Stimulated activated CD4-positive, alpha-beta T cell treated with anti-CD3 and anti-CD28 coated beads, Interleukin-12 subunit alpha, Interleukin-12 subunit beta, amount 100 ng/mL, for 48 hours (primary cell): Measurements from ENCODE around the gene NT5DC3.
"Not testable (repeated sequence)": the region's sequence is repeated elsewhere in the genome, so short reads cannot be mapped to it uniquely, and the experiment has no call there.

Source experiments
- DNase-seq, 3 donors: peaks; one replicate each; pipeline ENCODE4 v3.0.0-alpha.2; 2020; ENCODE audit warnings: low read depth in 2 of 3, low spot score in 1 of 3

NT5DC3 gene

DNA sequence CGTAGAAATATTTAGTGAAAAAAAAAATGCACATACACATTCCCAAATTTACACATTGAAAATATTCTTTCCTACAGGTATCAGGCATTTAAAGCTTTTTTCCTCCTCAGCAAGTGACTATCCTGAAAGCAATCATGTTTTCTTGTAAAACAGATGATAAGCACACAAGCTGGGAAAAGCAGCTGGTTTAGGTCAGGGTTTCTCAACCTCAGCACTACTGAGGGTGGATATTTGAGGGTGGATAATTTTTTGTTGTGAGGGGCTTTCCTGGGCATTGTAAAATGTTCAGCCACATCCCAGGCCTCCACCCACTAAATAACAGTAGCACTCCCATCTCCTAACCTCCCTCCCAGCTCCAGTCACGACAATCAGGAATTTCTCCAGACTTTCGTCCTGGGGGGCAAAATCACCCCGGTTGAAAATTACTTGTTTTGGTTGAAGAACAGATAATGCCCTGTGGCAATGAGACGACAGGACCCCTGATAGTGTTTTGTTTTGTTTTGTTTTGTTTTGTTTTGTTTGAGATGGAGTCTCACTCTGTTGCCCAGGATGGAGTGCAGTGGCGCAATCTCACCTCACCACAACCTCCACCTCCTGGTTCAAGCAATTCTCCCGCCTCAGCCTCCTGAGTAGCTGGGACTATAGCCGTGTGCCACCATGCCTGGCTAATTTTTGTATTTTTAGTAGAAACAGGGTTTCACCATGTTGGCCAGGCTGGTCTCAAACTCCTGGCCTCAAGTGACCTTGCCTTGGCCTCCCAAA is 15.0 kb upstream of the NT5DC3 start:
- DNase-seq = no peak

DNA sequence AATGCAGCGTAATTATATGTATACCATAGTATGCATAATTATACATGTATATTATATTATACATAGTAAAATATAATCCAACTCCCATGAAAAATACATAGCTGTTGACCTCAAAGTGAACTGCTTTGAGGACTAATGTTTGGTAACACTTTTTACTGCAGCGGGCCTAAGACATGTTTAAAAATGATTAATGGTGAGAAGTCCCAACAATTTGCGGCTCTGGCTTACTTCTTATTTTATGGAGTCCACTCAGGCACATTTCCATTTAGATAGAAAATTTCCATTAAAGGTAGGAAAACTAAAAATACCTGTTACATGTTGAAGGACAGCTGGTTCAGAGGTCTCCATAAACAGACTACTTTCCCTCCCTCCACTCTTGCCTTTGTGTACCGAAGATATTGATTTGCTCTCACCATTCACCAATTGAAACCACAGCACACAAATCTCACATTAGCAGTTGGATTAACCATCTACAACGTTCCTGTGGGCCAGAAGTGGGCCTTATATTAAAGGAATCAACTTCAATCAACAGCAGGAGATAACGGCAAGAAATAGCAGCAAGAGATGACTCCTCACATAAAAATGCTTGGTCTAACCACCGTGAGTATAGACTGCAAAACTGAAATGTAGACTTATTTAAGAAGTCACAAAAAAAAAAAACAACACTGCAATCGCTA is 14.1 kb upstream of the NT5DC3 start:
- DNase-seq = no peak

DNA sequence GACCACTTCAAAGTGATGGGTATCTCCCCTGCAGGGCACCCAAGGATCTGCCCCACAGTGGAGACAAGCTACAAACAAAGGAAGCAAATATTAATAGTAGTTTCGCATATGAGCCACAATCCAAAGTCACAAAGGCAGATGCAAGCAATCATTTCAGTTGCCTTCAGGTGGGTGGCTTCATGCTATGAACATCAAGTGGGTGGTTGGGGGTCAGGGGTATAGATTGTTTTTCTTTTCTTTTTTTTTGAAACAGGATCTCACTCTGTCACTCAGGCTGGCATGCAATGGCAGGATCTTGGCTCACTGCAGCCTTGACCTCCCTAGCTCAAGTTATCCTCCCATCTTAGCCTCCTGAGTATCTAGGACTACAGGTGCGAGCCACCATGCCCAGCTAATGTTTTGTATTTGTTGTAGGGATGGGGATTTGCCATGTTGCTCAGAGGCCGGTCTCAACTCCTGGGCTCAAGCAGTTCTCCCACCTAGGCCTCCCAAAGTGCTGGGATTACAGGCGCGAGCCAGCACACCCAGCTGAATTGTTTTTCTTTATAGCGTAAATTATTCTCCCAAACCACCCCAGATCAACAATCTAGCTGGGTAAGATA is 13.4 kb upstream of the NT5DC3 start:
- no peak for DNase-seq

DNA sequence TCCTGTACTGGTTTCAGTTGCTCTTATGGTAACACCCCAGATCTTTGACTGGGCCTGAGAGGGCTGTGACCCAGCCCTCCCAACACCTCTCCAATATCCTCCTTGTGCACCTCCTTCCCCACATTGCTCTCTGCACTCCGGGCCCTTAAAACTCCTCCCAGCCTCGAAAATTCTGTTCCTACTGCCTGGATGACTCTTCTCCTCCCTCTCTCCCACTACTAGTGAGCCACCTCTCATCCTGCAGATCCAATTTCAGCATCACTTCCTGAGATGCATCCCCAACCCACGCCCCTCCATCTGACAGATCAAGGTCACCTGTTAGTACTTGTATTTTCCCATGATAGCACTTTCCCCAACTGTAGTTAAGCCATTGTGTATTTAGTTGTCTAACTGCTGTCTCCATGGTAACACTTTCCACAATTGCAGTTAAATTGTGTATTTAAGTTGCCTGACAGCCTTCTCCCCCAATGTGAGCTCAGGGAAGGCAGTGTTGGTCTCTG is 11.5 kb upstream of the NT5DC3 start:
- no peak for DNase-seq

DNA sequence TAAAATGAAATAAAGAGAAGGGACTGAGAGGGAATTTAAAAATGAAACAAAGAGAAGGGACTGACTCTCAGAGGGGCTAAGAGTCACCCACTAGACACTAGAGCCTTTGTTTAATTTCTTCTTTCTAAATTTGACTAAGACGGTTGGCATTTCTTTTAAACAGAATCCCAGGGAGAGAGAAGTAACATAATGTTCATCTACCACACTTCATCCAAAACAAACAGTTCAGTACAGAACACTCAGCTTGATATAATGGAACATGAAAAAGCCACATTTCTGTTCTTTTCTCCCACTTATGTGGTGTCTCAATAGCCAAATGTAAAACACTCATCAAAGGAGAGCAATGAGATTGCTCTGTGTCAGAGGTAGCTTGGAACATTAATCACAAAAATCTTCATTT is 10.1 kb upstream of the NT5DC3 start:
- DNase-seq = no peak

DNA sequence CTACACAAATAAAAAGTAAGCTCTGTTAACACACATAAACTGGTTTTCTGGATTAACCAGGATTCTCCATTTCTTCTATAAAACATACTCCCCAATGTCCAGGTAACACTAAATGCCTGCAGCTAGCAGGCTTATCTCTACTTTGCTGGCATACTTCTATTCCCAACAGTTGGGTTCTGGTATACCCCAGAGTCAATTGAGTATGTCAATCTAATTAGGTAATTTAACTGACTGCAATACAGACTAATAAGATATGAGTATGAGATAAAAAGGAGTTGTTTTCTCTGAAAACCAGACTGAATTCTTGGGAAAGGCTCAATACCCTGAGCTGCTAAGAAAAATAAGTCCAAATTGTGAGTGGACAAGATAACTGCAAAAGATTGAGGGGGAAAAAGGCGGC is 9.4 kb upstream of the NT5DC3 start:
- DNase-seq = no peak

DNA sequence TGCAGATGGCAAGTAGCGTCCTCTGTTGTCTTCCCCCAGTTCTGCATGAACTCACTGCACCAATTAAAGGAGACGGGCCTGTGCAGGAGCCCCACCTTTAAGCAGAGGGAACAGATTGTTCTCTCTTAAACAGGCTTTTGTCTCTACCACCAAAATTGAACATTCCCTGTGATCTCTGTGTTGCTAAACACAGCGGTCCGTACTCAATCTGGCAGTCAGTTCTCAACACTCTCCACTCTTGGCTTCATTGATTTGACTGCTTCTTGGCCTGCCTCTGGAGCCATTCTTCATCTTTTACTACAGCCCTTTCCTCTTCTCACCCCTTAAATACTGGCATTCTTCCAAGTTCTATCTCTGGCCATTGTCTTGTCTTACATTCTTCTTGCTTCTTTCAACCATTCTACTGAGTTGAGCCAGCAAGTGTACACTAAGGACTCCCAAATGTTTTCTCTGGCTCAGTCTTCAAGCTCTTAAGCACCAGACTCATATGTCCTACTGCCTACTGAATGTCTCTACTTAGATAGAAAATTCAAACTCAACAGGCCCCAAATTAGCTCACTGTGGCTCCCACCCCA is 8.0 kb upstream of the NT5DC3 start:
- DNase-seq = no peak

DNA sequence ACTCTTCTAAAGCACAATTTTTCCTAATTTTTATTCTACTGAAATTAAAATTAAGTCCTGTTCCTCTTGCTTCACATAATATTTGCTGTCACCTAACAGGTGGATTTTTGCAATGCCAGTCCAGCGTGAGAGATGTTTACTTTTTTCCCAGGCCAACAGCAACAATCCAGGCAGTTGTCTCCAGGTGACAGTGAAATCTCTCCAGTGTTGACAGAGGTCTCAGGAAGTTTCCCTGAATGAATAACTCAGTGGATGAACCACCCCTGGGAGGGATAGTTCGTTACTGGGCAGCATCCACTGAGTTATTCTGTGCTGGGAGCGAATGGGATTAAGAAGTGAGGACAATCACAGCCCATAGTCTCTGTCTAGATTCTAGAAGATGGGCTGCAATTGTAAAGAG is 7.1 kb upstream of the NT5DC3 start:
- DNase-seq = no peak

DNA sequence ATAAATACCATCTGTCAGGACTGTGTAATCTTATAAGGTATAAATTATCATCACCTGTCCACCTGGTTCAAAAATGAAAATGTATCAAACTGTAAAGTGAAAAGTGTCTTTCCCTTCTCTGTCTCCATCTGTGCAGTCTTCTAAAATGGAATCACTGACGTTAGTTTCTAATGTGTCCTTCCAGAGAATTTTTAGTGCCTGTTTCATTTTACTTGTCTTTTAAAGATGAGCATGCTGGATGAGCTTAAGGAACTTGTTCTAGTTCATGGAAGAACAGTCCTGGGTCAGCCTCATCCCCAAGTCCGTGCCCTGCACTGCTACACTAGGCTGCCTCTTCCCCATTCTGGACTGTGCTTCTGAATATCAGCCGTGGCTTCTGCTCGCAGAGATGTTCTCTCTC is 5.4 kb upstream of the NT5DC3 start:
- no peak for DNase-seq

DNA sequence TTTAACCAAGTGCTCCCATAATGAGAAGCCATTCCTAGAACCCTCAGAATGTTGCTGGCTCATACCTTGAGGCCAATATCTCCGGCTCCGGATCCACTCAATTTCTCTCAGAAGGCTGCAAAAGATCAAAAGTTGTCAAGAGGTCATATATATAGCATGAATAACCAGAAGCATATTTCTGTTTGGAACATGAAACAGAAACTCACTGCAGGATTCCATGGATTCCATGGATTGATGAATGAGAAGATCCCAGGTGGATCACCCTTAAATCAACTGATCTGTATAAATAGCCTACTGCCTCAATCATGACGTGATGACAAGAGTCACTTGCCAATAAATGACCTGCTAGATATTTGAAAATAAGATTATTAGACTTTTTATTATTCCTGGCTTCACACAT is 3.3 kb upstream of the NT5DC3 start:
- DNase-seq = no peak

DNA sequence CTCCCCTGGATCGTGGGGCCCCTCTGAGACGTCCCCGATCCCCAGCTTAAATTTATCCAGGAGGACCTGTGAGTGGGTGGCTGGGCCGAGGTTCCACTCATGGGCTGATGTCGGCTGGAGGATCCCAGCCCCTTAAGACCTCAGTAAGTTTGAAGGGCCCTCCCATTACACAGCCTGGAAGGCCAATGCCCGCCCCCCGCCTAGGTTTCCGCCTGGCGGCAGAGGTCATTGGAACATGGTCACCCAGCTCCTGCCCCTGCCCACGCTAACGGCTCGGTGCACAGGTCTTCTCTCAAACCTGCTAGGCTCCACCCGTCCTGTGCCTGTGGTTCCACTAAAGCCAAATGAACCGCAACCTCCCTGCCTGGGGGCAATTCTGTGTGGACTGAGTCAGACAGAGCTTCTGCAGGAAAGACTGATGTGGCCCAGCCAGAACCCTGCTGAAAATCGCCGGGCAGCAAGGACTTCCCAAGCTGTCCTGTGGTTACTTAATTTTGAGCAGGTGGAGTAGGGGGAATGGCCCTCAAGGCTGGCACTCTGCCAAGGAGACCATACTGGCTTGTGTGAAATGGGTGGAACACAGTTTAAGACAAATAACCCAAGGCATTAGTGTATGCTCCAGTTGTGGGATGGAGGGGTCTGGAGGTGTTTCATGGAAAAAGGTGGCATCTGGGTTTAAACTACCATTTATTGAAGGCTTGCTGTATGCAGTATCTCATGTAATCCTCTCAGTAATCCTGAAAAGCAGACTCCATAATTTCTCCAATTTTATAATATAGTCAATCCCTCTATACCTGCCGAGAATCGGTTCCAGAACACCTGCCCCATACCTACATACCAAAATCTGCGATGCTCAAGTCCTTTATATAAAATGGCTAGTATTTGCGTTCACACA is 903 bp upstream of the NT5DC3 start:
- DNase-seq = peak; percentile 8 to 25 (median 12)

DNA sequence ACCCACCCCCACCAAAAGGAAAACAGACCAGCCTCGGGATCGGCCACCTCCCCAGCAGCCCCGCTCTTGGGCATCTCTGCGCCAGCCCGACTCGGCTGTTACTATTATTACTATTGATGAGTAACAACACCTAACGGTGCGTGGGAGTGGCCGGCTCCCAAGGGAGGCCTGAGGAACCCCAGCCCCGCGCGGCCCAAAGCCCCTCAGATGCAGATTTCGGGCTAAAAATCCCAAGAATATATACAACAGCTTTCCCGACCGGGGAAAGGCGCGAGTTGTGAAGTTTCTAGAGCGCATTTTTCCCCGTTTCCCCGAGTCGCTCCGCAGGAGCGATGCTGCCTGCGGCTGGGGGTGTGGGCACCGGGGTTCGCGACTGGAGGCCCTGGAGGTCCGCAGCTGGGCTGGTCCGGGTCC is 565 bp downstream of the NT5DC3 start:
- peak; percentile 16 to 30 (median 25) for DNase-seq

DNA sequence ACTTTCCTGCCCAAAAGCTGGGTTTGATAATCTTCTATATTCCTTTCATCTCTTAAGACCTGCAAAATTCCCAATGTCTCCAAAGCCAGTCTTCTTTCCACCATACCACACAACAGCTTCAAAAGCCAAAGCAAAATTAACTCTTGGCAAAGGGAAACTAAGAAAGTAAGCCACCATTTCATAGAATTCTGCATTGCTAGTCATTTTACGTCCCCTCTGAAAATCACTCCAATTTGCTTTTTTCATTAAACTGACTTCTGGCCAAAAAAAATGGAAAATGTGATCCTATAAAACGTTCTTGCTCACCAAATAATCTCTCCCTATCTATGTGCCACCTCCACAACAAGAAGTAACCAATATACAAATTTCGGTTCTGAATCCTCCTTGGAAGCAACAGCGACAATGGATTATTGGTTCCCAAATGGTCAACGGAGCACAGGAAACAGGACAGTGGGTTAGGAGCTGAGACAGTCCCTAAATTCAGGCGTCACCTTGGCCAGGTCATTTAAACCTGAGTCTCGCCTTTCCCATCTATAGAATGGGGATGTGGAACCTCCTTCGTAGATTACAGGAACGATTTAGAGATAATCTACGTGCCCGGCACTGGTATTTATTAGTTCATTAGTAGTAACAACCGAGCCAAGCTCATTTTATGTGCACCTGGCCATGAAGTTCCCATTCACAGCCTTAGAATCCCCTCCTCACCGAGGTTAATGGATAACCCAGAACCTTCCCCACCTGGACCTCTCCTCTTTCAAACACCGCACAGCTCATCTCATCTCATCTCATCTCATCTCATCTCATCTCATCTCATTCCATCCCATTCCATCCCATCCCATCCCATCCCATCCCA is 1.2 kb downstream of the NT5DC3 start:
- no peak for DNase-seq

DNA sequence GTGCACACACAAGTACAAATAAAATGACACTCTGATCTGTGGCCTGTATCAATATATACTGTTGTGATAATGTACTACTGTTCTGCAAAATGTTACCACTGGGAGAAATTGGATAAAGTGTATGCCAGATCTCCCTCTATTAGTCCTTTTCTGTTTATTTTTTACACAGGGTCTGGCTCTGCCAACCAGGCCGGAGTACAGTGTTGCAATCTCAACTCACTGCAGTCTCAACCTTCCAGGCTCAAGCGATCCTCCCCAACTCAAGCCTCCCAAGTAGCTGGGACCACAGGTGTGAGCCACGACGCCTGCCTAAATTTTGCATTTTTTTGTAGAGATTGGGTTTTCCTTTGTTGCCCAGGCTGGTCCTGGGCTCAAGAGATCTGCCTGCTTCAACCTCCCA is 1.9 kb downstream of the NT5DC3 start:
- no peak for DNase-seq

DNA sequence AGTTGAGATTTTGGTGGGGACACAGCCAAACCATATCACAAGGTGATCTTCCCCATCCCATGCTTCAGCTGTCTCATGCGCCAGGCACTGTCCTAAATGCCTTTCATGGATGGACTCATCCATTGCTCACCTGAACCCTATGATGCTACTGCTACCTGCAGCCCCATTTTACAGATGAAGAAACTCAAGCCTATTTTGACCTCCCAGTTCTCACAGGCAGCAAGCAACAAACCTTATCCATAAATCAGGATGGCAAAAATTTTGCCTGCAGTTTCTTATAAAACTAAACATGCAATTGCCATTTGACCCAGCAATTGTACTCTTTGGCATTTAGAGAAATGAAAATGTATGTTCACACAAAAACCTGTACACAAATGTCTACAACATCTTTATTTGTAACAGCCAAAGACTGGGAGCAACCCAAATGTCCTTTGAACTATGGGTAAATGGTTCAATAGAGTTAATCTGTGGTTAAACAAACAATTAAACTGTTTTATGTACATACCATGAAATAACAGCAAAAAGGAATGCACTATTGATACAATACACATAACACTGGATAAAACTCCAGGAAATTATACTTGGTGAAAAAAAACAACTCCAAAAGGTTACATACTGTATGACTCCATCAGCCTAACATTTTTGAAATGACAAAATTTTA is 2.6 kb downstream of the NT5DC3 start:
- DNase-seq = no peak

DNA sequence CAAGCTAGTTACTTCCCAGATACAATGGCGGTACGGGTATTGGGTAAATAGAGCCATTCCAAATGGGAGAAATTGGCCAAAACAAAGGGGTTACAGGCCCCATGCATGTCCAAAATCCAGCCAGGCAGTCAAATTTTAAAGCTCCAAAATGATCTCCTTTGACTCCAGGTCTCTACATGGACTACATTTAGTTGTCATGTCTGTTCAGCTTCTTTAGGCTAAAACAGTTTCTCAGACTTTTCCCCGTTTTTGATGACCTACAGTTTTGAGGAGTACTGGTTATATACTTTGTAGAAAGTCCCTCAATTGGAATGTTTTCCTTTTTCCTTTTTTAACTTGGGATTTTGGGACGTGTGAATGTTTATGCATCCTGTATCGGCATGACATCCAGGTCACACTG is 4.7 kb downstream of the NT5DC3 start:
- no peak for DNase-seq

DNA sequence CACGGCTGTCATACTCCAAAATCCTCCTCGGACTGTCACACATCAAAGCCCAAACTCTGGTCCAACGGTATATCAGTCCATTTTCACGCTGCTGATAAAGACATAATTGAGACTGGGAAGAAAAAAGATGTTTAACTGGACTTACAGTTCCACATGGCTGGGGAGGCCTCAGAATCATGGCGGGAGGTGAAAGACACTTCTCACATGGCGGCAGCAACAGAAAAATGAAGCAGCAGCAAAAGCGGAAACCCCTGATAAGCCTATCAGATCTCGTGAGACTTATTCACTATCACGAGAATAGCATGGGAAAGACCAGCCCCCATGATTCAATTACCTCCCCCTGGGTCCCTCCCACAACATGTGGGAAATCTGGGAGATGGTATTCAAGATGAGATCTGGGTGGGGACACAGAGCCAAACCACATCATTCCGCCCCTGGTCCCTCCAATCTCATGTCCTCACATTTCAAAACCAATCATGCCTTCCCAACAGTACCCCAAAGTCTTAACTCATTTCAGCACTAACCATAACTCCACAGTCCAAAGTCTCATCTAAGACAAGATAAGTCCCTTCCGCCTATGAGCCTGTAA is 5.2 kb downstream of the NT5DC3 start:
- not testable (repeated sequence) for DNase-seq

DNA sequence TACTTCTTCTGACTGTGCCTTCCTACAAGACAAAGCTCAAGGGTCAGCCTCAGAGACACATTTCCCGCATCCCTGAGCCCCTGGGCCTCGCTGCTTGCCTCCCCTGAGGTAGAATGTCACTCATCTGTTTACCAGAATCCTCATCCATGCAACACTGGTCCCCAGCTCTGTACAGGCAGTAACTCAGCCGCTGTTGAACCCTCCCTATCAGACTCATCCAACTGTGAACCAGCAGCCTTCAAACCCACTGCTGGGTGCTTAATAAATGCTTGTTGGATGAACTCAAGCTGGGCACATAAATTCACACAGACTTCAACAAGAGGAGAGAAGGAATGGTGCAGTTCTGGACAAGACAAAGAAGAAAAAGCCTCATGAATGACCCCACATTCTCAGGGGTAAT is 6.1 kb downstream of the NT5DC3 start:
- DNase-seq = no peak

DNA sequence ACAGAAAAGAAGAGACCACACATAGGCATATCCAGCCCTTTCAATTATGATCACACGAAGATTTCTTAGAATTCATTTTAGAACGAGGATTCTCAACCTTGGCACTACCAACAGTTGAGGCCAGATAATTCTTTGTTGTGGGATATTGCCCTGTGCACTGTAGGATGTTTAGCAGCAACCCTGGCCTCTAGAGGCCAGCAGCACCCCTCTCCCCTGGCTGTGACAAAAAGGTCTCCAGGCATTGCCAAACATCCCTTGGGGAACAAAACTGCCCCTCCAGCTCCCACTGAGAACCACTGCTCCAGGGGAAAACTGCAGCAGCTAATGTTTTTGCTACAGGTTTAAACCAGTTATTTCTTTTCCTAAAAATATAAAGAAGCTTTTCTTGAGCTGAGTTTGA is 7.1 kb downstream of the NT5DC3 start:
- DNase-seq = no peak
